ENCODE data around the gene TFDP3.

TFDP3 gene

DNA sequence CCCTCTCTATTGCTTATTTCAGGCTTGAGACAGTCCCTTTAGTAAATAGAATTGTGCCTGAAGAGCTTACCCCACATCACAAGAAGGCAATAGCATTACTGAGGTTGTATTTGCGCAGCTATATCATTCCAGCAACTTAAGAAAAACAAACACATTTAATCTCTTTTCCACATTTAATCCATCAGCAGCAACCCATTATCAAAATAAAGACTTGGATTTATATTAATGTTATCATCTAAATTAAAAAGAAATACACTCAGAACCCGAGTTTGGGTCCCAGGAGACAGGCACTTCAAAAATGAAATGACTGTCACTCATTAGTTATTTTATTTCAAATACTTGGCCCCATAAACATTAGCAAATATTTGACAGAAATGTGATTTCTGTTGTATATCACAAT lies 10.4 kb downstream of the TFDP3 start:
- no peak overlapping the region for H3K4me3 ChIP-seq (ENCODE audit: low read length)
- H4K20me1 ChIP-seq (ENCODE audit: control insufficient read depth, insufficient read depth, low read depth, low read length): no peaks in the 10 kb centered on the region
- no peaks in the 10 kb centered on the region for H3K36me3 ChIP-seq (ENCODE audit: control insufficient read depth, low read length)
- no peaks in the 10 kb centered on the region for H3K9me3 ChIP-seq (ENCODE audit: control insufficient read depth, insufficient read depth, low read length)
- no peaks in the 10 kb centered on the region for H3K9me2 ChIP-seq (replicated peaks; ENCODE audit: control insufficient read depth, low read length)
- no peaks in the 10 kb centered on the region for H3F3A ChIP-seq (ENCODE audit: control insufficient read depth, insufficient read depth)
- no peak overlapping the region for H3K27ac ChIP-seq (ENCODE audit: low read depth, low read length)
- H3K79me2 ChIP-seq (ENCODE audit: control insufficient read depth, low read length): no peaks in the 10 kb centered on the region
- no peaks in the 10 kb centered on the region for H3K4me1 ChIP-seq (ENCODE audit: control insufficient read depth, low read length)
- TF ChIP-seq EZH2phosphoT487 (IDR thresholded peaks at IDR 0.05; ENCODE audit: borderline replicate concordance, low read length): no peak
- TF ChIP-seq, protein P1, sequence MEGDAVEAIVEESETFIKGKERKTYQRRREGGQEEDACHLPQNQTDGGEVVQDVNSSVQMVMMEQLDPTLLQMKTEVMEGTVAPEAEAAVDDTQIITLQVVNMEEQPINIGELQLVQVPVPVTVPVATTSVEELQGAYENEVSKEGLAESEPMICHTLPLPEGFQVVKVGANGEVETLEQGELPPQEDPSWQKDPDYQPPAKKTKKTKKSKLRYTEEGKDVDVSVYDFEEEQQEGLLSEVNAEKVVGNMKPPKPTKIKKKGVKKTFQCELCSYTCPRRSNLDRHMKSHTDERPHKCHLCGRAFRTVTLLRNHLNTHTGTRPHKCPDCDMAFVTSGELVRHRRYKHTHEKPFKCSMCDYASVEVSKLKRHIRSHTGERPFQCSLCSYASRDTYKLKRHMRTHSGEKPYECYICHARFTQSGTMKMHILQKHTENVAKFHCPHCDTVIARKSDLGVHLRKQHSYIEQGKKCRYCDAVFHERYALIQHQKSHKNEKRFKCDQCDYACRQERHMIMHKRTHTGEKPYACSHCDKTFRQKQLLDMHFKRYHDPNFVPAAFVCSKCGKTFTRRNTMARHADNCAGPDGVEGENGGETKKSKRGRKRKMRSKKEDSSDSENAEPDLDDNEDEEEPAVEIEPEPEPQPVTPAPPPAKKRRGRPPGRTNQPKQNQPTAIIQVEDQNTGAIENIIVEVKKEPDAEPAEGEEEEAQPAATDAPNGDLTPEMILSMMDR (IDR thresholded peaks at IDR 0.05; ENCODE audit: low read depth, low read length, poor library complexity, severe bottlenecking): no peak
- no peak overlapping the region for H3K4me2 ChIP-seq (ENCODE audit: low read length)
- no peaks in the 10 kb centered on the region for H3K27me3 ChIP-seq (ENCODE audit: control insufficient read depth, low read length)

DNA sequence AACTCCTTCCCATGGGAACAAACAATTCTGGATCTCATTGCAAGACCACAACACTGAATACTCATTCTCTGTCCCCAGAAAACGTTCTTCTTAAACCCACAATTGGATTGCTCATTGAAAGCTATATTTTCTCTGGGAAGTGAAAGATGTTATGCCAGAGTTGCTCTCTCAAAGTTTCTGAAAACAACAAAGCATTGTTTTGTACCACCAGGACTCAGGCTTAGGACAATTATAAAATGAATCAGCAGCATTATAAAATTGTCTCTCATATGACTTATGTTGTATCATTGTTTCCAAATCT lies 26.5 kb downstream of the TFDP3 start:
- Histone ChIP-seq H3K4me1 (ENCODE audit: control insufficient read depth, low read length) (no peaks in the 10 kb centered on the region), H4K20me1 (ENCODE audit: control insufficient read depth, insufficient read depth, low read depth, low read length) (no peaks in the 10 kb centered on the region), H3K27ac (ENCODE audit: low read depth, low read length) (no peak overlapping the region), H3K27me3 (ENCODE audit: control insufficient read depth, low read length) (no peaks in the 10 kb centered on the region), H3K9me3 (ENCODE audit: control insufficient read depth, insufficient read depth, low read length) (no peaks in the 10 kb centered on the region), H3F3A (ENCODE audit: control insufficient read depth, insufficient read depth) (no peaks in the 10 kb centered on the region), H3K4me2 (ENCODE audit: low read length) (no peak overlapping the region), H3K4me3 (ENCODE audit: low read length) (no peak overlapping the region), H3K36me3 (ENCODE audit: control insufficient read depth, low read length) (no peaks in the 10 kb centered on the region), H3K9me2 (replicated peaks; ENCODE audit: control insufficient read depth, low read length) (no peaks in the 10 kb centered on the region), H3K79me2 (ENCODE audit: control insufficient read depth, low read length) (no peaks in the 10 kb centered on the region)
- TF ChIP-seq, protein P1 (IDR thresholded peaks at IDR 0.05; ENCODE audit: low read depth, low read length, poor library complexity, severe bottlenecking): no peak
- no peak for TF ChIP-seq EZH2phosphoT487 (IDR thresholded peaks at IDR 0.05; ENCODE audit: borderline replicate concordance, low read length)

DNA sequence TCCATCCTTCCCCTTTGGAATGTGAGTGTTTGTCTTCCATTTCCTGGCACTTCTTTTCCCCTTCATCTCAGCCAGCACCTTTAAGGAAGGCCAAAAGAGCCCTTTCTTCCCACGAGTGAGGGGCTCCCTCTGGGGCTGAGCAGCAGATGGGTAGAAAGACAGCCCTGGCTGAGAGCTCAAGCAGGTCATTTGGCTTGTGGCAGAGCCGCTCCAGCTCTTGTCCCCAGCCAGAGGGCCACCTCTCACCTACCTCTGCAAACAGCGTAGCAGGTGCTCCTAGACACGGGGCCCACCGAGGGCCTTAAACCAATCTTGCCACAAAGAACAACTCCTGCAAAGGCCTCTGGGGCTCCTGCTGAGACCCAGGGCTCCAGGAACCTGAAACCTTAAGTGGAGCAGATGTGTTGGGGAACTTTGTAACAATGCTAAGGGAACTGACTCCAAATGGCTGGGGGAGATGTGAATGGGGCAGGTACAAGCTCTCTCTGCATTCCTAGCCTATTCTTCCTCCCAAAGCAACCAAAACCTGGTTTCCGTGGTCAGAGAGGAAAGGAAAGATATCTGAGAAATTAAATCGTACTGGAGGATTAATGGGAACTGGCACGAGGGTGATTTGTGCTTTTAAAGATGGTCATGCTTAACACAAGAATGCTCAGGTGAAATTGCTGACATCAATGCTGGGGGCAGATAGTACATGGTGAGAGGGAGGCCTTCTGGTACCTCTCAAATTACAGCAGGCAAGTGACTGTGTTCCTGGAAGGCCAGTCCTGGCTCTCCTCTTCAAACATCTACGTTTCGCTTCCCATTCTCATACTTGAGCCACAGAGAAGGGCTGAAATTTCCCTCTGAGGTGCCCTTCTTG lies 27.0 kb downstream of the TFDP3 start:
- no peaks in the 10 kb centered on the region for H3K9me2 ChIP-seq (replicated peaks; ENCODE audit: control insufficient read depth, low read length)
- no peaks in the 10 kb centered on the region for H3K9me3 ChIP-seq (ENCODE audit: control insufficient read depth, insufficient read depth, low read length)
- H3K27ac ChIP-seq (ENCODE audit: low read depth, low read length): no peak overlapping the region
- no peaks in the 10 kb centered on the region for H3K79me2 ChIP-seq (ENCODE audit: control insufficient read depth, low read length)
- no peaks in the 10 kb centered on the region for H4K20me1 ChIP-seq (ENCODE audit: control insufficient read depth, insufficient read depth, low read depth, low read length)
- H3K36me3 ChIP-seq (ENCODE audit: control insufficient read depth, low read length): no peaks in the 10 kb centered on the region
- no peaks in the 10 kb centered on the region for H3F3A ChIP-seq (ENCODE audit: control insufficient read depth, insufficient read depth)
- H3K4me2 ChIP-seq (ENCODE audit: low read length): no peak overlapping the region
- no peak overlapping the region for H3K4me3 ChIP-seq (ENCODE audit: low read length)
- H3K27me3 ChIP-seq (ENCODE audit: control insufficient read depth, low read length): no peaks in the 10 kb centered on the region
- no peaks in the 10 kb centered on the region for H3K4me1 ChIP-seq (ENCODE audit: control insufficient read depth, low read length)
- no peak for TF ChIP-seq EZH2phosphoT487 (IDR thresholded peaks at IDR 0.05; ENCODE audit: borderline replicate concordance, low read length)
- TF ChIP-seq, protein P1 (IDR thresholded peaks at IDR 0.05; ENCODE audit: low read depth, low read length, poor library complexity, severe bottlenecking): no peak

Measured in DOHH2 (cell line).